Caco-2 (cell line): Measurements from ENCODE around the gene REEP6. TPM values are rescaled to one million over a fixed set of nuclear protein-coding genes. Genes with fewer than 3 reads are reported as not detected.

ENCODE experiments used
- BruUV-seq: library from RNA; stranded (reverse); fragments of 400-500 nt; replicated peaks from 2 replicates; lab custom pipeline; 2021; lab: Mats Ljungman, UMichigan
- CTCF ChIA-PET: fragments of 300-600 bp; sonication (Branson Sonifier 250); formaldehyde crosslinking; loops from one replicate; lab custom pipeline; 2022; ENCODE audit warnings: antibody characterized with exemption; lab: Charles Lee
- POLR2A ChIA-PET: fragments of 300-600 bp; sonication (Branson Sonifier 250); formaldehyde crosslinking; loops from one replicate; lab custom pipeline; 2022; ENCODE audit warnings: antibody characterized with exemption; lab: Charles Lee
- DNase-seq, 2 experiments: peaks; one replicate each; pipeline versions ENCODE4 v3.0.0 to v3.0.0-alpha.2; 2020 to 2022
- H3K27me3 ChIP-seq: replicated peaks from 2 replicates; pipeline ENCODE4 v1.6.0; 2011; ENCODE audit warnings: low read length; ENCODE audit not compliant: control insufficient read depth, insufficient read depth
- H3K36me3 ChIP-seq: 2 replicates; pipeline ENCODE4 v1.5.1; 2011; ENCODE audit warnings: low read length; ENCODE audit not compliant: control insufficient read depth, insufficient read depth
- H3K4me1 ChIP-seq: fragments of 250-450 bp; sonication (Bioruptor Pico); 2 replicates; pipeline ENCODE4 v1.5.1; 2020; ENCODE audit warnings: mild to moderate bottlenecking
- H3K4me3 ChIP-seq: 2 replicates; pipeline ENCODE4 v1.5.1; 2011; ENCODE audit warnings: low read depth, mild to moderate bottlenecking, control low read depth, low read length
- H3K9me3 ChIP-seq: fragments of 250-450 bp; sonication (Bioruptor Pico); 2 replicates; pipeline ENCODE4 v1.5.1; 2020; ENCODE audit warnings: mild to moderate bottlenecking, moderate library complexity
- H3K27ac Mint-ChIP-seq: one replicate; pipeline ENCODE4 v1.8.0; 2022; ENCODE audit warnings: mixed read lengths; ENCODE audit not compliant: unreplicated experiment
- H3K27me3 Mint-ChIP-seq: one replicate; pipeline ENCODE4 v1.8.0; 2022; ENCODE audit warnings: mixed read lengths; ENCODE audit not compliant: insufficient read depth, unreplicated experiment
- H3K36me3 Mint-ChIP-seq: one replicate; pipeline ENCODE4 v1.8.0; 2022; ENCODE audit warnings: mild to moderate bottlenecking, mixed read lengths; ENCODE audit not compliant: insufficient read depth, unreplicated experiment
- H3K4me1 Mint-ChIP-seq: one replicate; pipeline ENCODE4 v1.8.0; 2022; ENCODE audit warnings: low read depth, mixed read lengths; ENCODE audit not compliant: unreplicated experiment
- H3K4me3 Mint-ChIP-seq: one replicate; pipeline ENCODE4 v1.8.0; 2022; ENCODE audit warnings: mild to moderate bottlenecking, moderate library complexity, mixed read lengths; ENCODE audit not compliant: unreplicated experiment
- H3K9me3 Mint-ChIP-seq: one replicate; pipeline ENCODE4 v1.8.0; 2022; ENCODE audit warnings: mixed read lengths; ENCODE audit not compliant: unreplicated experiment
- CTCF ChIP-seq, 2 experiments: fragments of 200-600 bp in 1 of 2; IDR thresholded peaks; 1 replicate in 1 of 2; 2 replicates in 1 of 2; pipeline versions ENCODE4 v1.5.1 to v1.8.0; 2011 to 2022; ENCODE audit warnings: antibody characterized with exemption in 1 of 2, control low read depth in 1 of 2, inconsistent platforms in 1 of 2, low read depth in 1 of 2, low read length in 1 of 2, mild to moderate bottlenecking in 1 of 2, moderate library complexity in 1 of 2; ENCODE audit not compliant: insufficient read depth in 1 of 2, severe bottlenecking in 1 of 2, unreplicated experiment in 1 of 2
- intact Hi-C: fragments of 100-400 bp; cut with micrococcal nuclease; formaldehyde crosslinking; loops from one replicate; pipeline ENCODE4 v1.10.0; 2022; ENCODE audit not compliant: unreplicated experiment
- total RNA-seq: library from RNA; stranded (reverse); gene quantifications from 2 replicates; pipeline ENCODE4 v1.2.3, GENCODE V29; 2022

Gene REEP6
- total RNA-seq, 1 experiment from 2014 or later: 50.2 TPM

GRCh38 chr19:1526979-1527649 is 36.1 kb downstream of the REEP6 start:
- peaks cover 14% of the 10 kb centered on the region for H3K27me3 Mint-ChIP-seq
- CTCF ChIA-PET: interaction anchor here (0.7 kb wide), 1 partner anchor 19 kb away, joined by 3 read pairs; no protein-coding TSS in a partner anchor

GRCh38 chr19:1527650-1528309 is 36.8 kb downstream of the REEP6 start:
- Mint-ChIP-seq H3K27ac (no peak overlapping the region), H3K27me3 (peaks cover 14% of the 10 kb centered on the region), H3K36me3 (peaks cover 10% of the 10 kb centered on the region), H3K9me3 (no peaks in the 10 kb centered on the region), H3K4me3 (no peak overlapping the region), H3K4me1 (no peaks in the 10 kb centered on the region)
- Histone ChIP-seq H3K9me3 (no peaks in the 10 kb centered on the region), H3K4me3 (no peak overlapping the region), H3K27me3 (peaks cover 3% of the 10 kb centered on the region), H3K36me3 (no peaks in the 10 kb centered on the region), H3K4me1 (no peaks in the 10 kb centered on the region)
- no peak for TF ChIP-seq CTCF (IDR thresholded peaks at IDR 0.05; ENCODE audit: insufficient read depth in 1 of 2, low read depth in 1 of 2, low read length in 1 of 2, severe bottlenecking in 1 of 2, unreplicated experiment in 1 of 2)
- no TSS peak for BruUV-seq
- ChIA-PET CTCF (no interaction called here), POLR2A (no interaction called here)
- DNase-seq: no peak
- intact Hi-C loops: no loop called here

More at GRCh38 chr19:1526979-1527649, 36.1 kb downstream of the REEP6 start:
- TF ChIP-seq CTCF (IDR thresholded peaks at IDR 0.05; ENCODE audit: insufficient read depth in 1 of 2, low read depth in 1 of 2, low read length in 1 of 2, severe bottlenecking in 1 of 2, unreplicated experiment in 1 of 2): no peak
- H3K27me3 ChIP-seq: peaks cover 3% of the 10 kb centered on the region
- Mint-ChIP-seq H3K9me3 (no peaks in the 10 kb centered on the region), H3K4me3 (no peak overlapping the region), H3K27ac (no peak overlapping the region), H3K4me1 (no peaks in the 10 kb centered on the region), H3K36me3 (peaks cover 10% of the 10 kb centered on the region)
- intact Hi-C loops: no loop called here
- POLR2A ChIA-PET: no interaction called here
- no peak overlapping the region for H3K4me3 ChIP-seq
- DNase-seq: no peak
- no TSS peak for BruUV-seq
- no peaks in the 10 kb centered on the region for H3K4me1 ChIP-seq
- H3K9me3 ChIP-seq: no peaks in the 10 kb centered on the region
- H3K36me3 ChIP-seq: no peaks in the 10 kb centered on the region

- no peak overlapping the region for H3K4me3 ChIP-seq
- H3K9me3 Mint-ChIP-seq: no peaks in the 10 kb centered on the region
- no peaks in the 10 kb centered on the region for H3K36me3 ChIP-seq
- peaks cover 14% of the 10 kb centered on the region for H3K27me3 Mint-ChIP-seq
- no peaks in the 10 kb centered on the region for H3K9me3 ChIP-seq
- H3K27ac Mint-ChIP-seq: no peak overlapping the region
- H3K4me1 Mint-ChIP-seq: no peaks in the 10 kb centered on the region
- intact Hi-C loops: no loop called here
- no peaks in the 10 kb centered on the region for H3K4me1 ChIP-seq
- TF ChIP-seq CTCF (IDR thresholded peaks at IDR 0.05; ENCODE audit: insufficient read depth in 1 of 2, low read depth in 1 of 2, low read length in 1 of 2, severe bottlenecking in 1 of 2, unreplicated experiment in 1 of 2): no peak
- CTCF ChIA-PET: no interaction called here
- POLR2A ChIA-PET: no interaction called here
- peaks cover 3% of the 10 kb centered on the region for H3K27me3 ChIP-seq
- BruUV-seq: no TSS peak
- no peak overlapping the region for H3K4me3 Mint-ChIP-seq
- no peak for DNase-seq
- peaks cover 10% of the 10 kb centered on the region for H3K36me3 Mint-ChIP-seq
Observed at GRCh38 chr19:1528596-1529429, 37.8 kb downstream of the REEP6 start.
